Stimulated activated CD8-positive, alpha-beta memory T cell treated with anti-CD3 and anti-CD28 coated beads, Interleukin-4, amount 100 ng/mL, for 24 hours (primary cell): ENCODE data around the gene ST6GALNAC3.
"Not testable (repeated sequence)": the region's sequence is repeated elsewhere in the genome, so short reads cannot be mapped to it uniquely, and the experiment has no call there.

Experiments
- DNase-seq: peaks from one replicate; pipeline ENCODE4 v3.0.0-alpha.2; 2020; ENCODE audit warnings: low read depth

The ST6GALNAC3 gene

GRCh38 chr1:76106719-76107235, 32.2 kb downstream of the ST6GALNAC3 start:
- no peak for DNase-seq

- DNase-seq = no peak
Measured at GRCh38 chr1:76109404-76109803, 34.9 kb downstream of the ST6GALNAC3 start.

- no peak for DNase-seq
Measured at GRCh38 chr1:76109901-76110560, 35.5 kb downstream of the ST6GALNAC3 start.

GRCh38 chr1:76110666-76111065, 36.1 kb downstream of the ST6GALNAC3 start:
- DNase-seq = no peak

GRCh38 chr1:76112321-76112720, 37.8 kb downstream of the ST6GALNAC3 start:
- DNase-seq = not testable (repeated sequence)

- no peak for DNase-seq
Measured at GRCh38 chr1:76113446-76113845, 38.9 kb downstream of the ST6GALNAC3 start.

GRCh38 chr1:76115171-76115570, 40.6 kb downstream of the ST6GALNAC3 start:
- no peak for DNase-seq

- DNase-seq = no peak
Measured at GRCh38 chr1:76121850-76122249, 47.3 kb downstream of the ST6GALNAC3 start.

GRCh38 chr1:76122271-76122670, 47.7 kb downstream of the ST6GALNAC3 start:
- no peak for DNase-seq

- DNase-seq = not testable (repeated sequence)
Measured at GRCh38 chr1:76123411-76124064, 49.0 kb downstream of the ST6GALNAC3 start.

- DNase-seq = no peak
Measured at GRCh38 chr1:76124196-76124595, 49.6 kb downstream of the ST6GALNAC3 start.

- DNase-seq = no peak
Measured at GRCh38 chr1:76125473-76126219, 51.1 kb downstream of the ST6GALNAC3 start.

GRCh38 chr1:76128096-76128495, 53.5 kb downstream of the ST6GALNAC3 start:
- no peak for DNase-seq

GRCh38 chr1:76129731-76130130, 55.2 kb downstream of the ST6GALNAC3 start:
- no peak for DNase-seq

- no peak for DNase-seq
Measured at GRCh38 chr1:76130992-76131391, 56.4 kb downstream of the ST6GALNAC3 start.

- no peak for DNase-seq
Measured at GRCh38 chr1:76133977-76134376, 59.4 kb downstream of the ST6GALNAC3 start.

GRCh38 chr1:76135835-76136234, 61.3 kb downstream of the ST6GALNAC3 start:
- DNase-seq = no peak

- no peak for DNase-seq
Measured at GRCh38 chr1:76136894-76137293, 62.3 kb downstream of the ST6GALNAC3 start.

- no peak for DNase-seq
Measured at GRCh38 chr1:76137746-76138145, 63.2 kb downstream of the ST6GALNAC3 start.

- DNase-seq = no peak
Measured at GRCh38 chr1:76138217-76138616, 63.7 kb downstream of the ST6GALNAC3 start.

GRCh38 chr1:76140227-76140626, 65.7 kb downstream of the ST6GALNAC3 start:
- no peak for DNase-seq

- DNase-seq = no peak
Measured at GRCh38 chr1:76141929-76142328, 67.4 kb downstream of the ST6GALNAC3 start.
